HG02852 (cell line): ENCODE results near the gene KHDC4.

Source experiments
- ATAC-seq: cut with Tn5 transposase; IDR thresholded peaks from one replicate; pipeline ENCODE4 v1.9.1; 2021; ENCODE audit warnings: mild to moderate bottlenecking, moderate library complexity; ENCODE audit not compliant: unreplicated experiment

KHDC4 gene

GRCh38 chr1:155934097-155934935, at the start of gene KHDC4:
Gene KHDC4 (minus strand): TSS chr1:155934413. CDS start chr1:155934373, 40 bp downstream.
- peak; percentile 93 for ATAC-seq

- ATAC-seq: no peak
Measured at GRCh38 chr1:155983191-155984024, 49.2 kb upstream of the KHDC4 start.

- no peak for ATAC-seq
Measured at GRCh38 chr1:155982106-155982505, 47.9 kb upstream of the KHDC4 start.

GRCh38 chr1:155981266-155982088, 47.3 kb upstream of the KHDC4 start:
- ATAC-seq: no peak

GRCh38 chr1:155979597-155980343, 45.6 kb upstream of the KHDC4 start:
- no peak for ATAC-seq

GRCh38 chr1:155978973-155979429, 44.8 kb upstream of the KHDC4 start:
- ATAC-seq: no peak

- peak; percentile 49 for ATAC-seq
Measured at GRCh38 chr1:155978325-155978972, 44.2 kb upstream of the KHDC4 start, which contains the start of gene ARHGEF2. Gene ARHGEF2 (minus strand): TSS chr1:155978547. CDS start chr1:155978427, 120 bp downstream.

- peak; percentile 16 for ATAC-seq
Measured at GRCh38 chr1:155977690-155978324, 43.6 kb upstream of the KHDC4 start.

GRCh38 chr1:155976913-155977689, 42.9 kb upstream of the KHDC4 start:
- no peak for ATAC-seq

- no peak for ATAC-seq
Measured at GRCh38 chr1:155976062-155976912, 42.1 kb upstream of the KHDC4 start.

GRCh38 chr1:155975375-155976061, 41.3 kb upstream of the KHDC4 start:
- ATAC-seq: no peak

GRCh38 chr1:155974208-155975115, 40.2 kb upstream of the KHDC4 start:
- no peak for ATAC-seq

GRCh38 chr1:155973723-155974122, 39.5 kb upstream of the KHDC4 start:
- no peak for ATAC-seq

- ATAC-seq: no peak
Measured at GRCh38 chr1:155971910-155972809, 37.9 kb upstream of the KHDC4 start.
